K562 (cell line): ENCODE results near the gene WWOX. TPM values are rescaled to one million over a fixed set of nuclear protein-coding genes. Genes with fewer than 3 reads are reported as not detected.
A peak's percentile ranks its signal among the peaks of the same experiment; 100 is the strongest.

Experiments used
- BCLAF1 ChIP-seq, 2 experiments: fragments of 450-650 bp in 1 of 2; IDR thresholded peaks; 2 replicates each; pipeline ENCODE4 v1.6.1; 2011 to 2017; ENCODE audit warnings: low read depth in 2 of 2, antibody characterized with exemption in 1 of 2, borderline replicate concordance in 1 of 2, low read length in 1 of 2, mild to moderate bottlenecking in 1 of 2, mixed read lengths in 1 of 2; ENCODE audit not compliant: control insufficient read depth in 1 of 2
- CBFA2T3 ChIP-seq: fragments of 450-650 bp; IDR thresholded peaks from 2 replicates; pipeline ENCODE4 v1.6.1; 2017
- ELF1 ChIP-seq: fragments of 200-800 bp; sonication (Bioruptor generic); IDR thresholded peaks from 2 replicates; pipeline ENCODE4 v1.6.1; 2016; ENCODE audit warnings: missing genetic modification characterization, missing compliant biosample characterization
- ELK1 ChIP-seq: sonication (generic); formaldehyde crosslinking; IDR thresholded peaks from 2 replicates; pipeline ENCODE4 v1.8.1; 2022; ENCODE audit warnings: missing genetic modification reagents
- GATAD2B ChIP-seq: fragments of 450-650 bp; IDR thresholded peaks from 2 replicates; pipeline ENCODE4 v1.6.1; 2017; ENCODE audit warnings: mild to moderate bottlenecking, borderline replicate concordance
- IRF1 ChIP-seq: sonication (generic); formaldehyde crosslinking; IDR thresholded peaks from 2 replicates; pipeline ENCODE4 v1.8.0; 2022; ENCODE audit warnings: missing genetic modification reagents, mild to moderate bottlenecking, borderline replicate concordance
- KAT7 ChIP-seq: sonication (generic); formaldehyde crosslinking; IDR thresholded peaks from 2 replicates; pipeline ENCODE4 v1.8.0; 2022; ENCODE audit warnings: missing genetic modification reagents, mild to moderate bottlenecking, borderline replicate concordance
- MED1 ChIP-seq: sonication (generic); formaldehyde crosslinking; IDR thresholded peaks from 2 replicates; pipeline ENCODE4 v1.8.1; 2023; ENCODE audit warnings: missing genetic modification reagents, borderline replicate concordance
- MEIS2 ChIP-seq: fragments of 450-650 bp; IDR thresholded peaks from 2 replicates; pipeline ENCODE4 v1.6.1; 2014; ENCODE audit warnings: mild to moderate bottlenecking; ENCODE audit not compliant: partially characterized antibody
- MYBL2 ChIP-seq, 2 experiments: fragments of 450-650 bp in 1 of 2; sonication (generic) in 1 of 2; formaldehyde crosslinking in 1 of 2; IDR thresholded peaks; 2 replicates each; pipeline versions ENCODE4 v1.6.1 to v1.8.1; 2017 to 2022; ENCODE audit warnings: borderline replicate concordance in 1 of 2, inconsistent platforms in 1 of 2, low read depth in 1 of 2, mild to moderate bottlenecking in 1 of 2, missing genetic modification reagents in 1 of 2, moderate library complexity in 1 of 2
- PHB2 ChIP-seq: fragments of 450-650 bp; IDR thresholded peaks from 2 replicates; pipeline ENCODE4 v1.6.1; 2017; ENCODE audit warnings: low read depth
- PKNOX1 ChIP-seq: fragments of 450-650 bp; IDR thresholded peaks from 2 replicates; pipeline ENCODE4 v1.6.1; 2016
- RB1 ChIP-seq: fragments of 450-650 bp; IDR thresholded peaks from 2 replicates; pipeline ENCODE4 v1.6.1; 2017; ENCODE audit warnings: low read depth, mild to moderate bottlenecking
- SREBF1 ChIP-seq: fragments of 150-350 bp; IDR thresholded peaks from 2 replicates; pipeline ENCODE4 v1.6.1; 2014; ENCODE audit warnings: antibody characterized with exemption, low read depth, low read length, borderline replicate concordance
- XRCC5 ChIP-seq: fragments of 200-400 bp; formaldehyde crosslinking; IDR thresholded peaks from 2 replicates; pipeline ENCODE4 v1.6.1; 2017; ENCODE audit warnings: low read depth, mild to moderate bottlenecking, low read length
- YY1 ChIP-seq, 3 experiments: IDR thresholded peaks; 2 replicates each; pipeline ENCODE4 v1.6.1; 2011; ENCODE audit warnings: low read length in 2 of 3, mild to moderate bottlenecking in 2 of 3, moderate library complexity in 2 of 3, borderline replicate concordance in 1 of 3, control low read depth in 1 of 3, low read depth in 1 of 3; ENCODE audit not compliant: insufficient read depth in 3 of 3, insufficient replicate concordance in 2 of 3, control insufficient read depth in 1 of 3, insufficient read length in 1 of 3; ENCODE audit errors: extremely low read depth in 1 of 3
- ZNF449 ChIP-seq: fragments of 250-450 bp; sonication (Bioruptor Pico); IDR thresholded peaks from 2 replicates; pipeline ENCODE4 v1.8.0; 2022; ENCODE audit warnings: moderate library complexity, mild to moderate bottlenecking, inconsistent platforms
- ZNF584 ChIP-seq: fragments of 200-800 bp; sonication (Bioruptor generic); IDR thresholded peaks from 2 replicates; pipeline ENCODE4 v1.6.1; 2016; ENCODE audit warnings: low read depth, mild to moderate bottlenecking, missing genetic modification characterization, missing compliant biosample characterization
- polyA plus RNA-seq, 8 experiments: library from polyadenylated mRNA; depleted of rRNA in 4 of 8; stranded (reverse) in 5 of 8; unstranded in 3 of 8; fragments of >200 nt; fragmentation: Nextera tagmentation in 2 of 8; fragmentation: Illumina TruSeq in 1 of 8; extraction: Ambion mirVana in 2 of 8; extraction: Trizol in 1 of 8; gene quantifications; 2 replicates each; pipeline versions ENCODE4 v1.2.1 to v1.2.3, GENCODE V29; 2011 to 2014; ENCODE audit warnings: inconsistent platforms in 1 of 8, missing spikeins in 1 of 8
- total RNA-seq, 7 experiments: library from RNA; depleted of rRNA in 6 of 7; stranded (reverse); fragments of >200 nt in 6 of 7; fragmentation: Illumina TruSeq in 2 of 7; extraction: Trizol in 2 of 7; gene quantifications; 2 replicates each; pipeline versions ENCODE4 v1.2.1 to v1.2.3, GENCODE V29; 2011 to 2021; ENCODE audit warnings: low replicate concordance in 1 of 7

The WWOX gene
- total and polyA plus RNA-seq, 9 of the 15 experiments (the other 6 are each of a cell fraction or from before 2014, with no cell fraction given) = 1.6 to 22.7 (median 8.1) TPM

GRCh38 chr16:78389009-78389498 is 289.6 kb downstream of the WWOX start (continued):
- TF ChIP-seq PKNOX1 (peak; percentile 84), MED1 (no peak), ELK1 (CRISPR knock-in tag) (no peak), RB1 (no peak), BCLAF1 (IDR thresholded peaks at IDR 0.05; ENCODE audit: borderline replicate concordance in 1 of 2, control insufficient read depth in 1 of 2, low read depth in 2 of 2, low read length in 1 of 2) (no peak), XRCC5 (no peak), ELF1 (tag) (no peak), MEIS2 (peak; percentile 95), IRF1 (CRISPR knock-in tag) (no peak), KAT7 (CRISPR knock-in tag) (no peak), ZNF449 (CRISPR knock-in tag) (no peak), MYBL2 (IDR thresholded peaks at IDR 0.05; ENCODE audit: low read depth) (no peak), MYBL2 (CRISPR knock-in tag; IDR thresholded peaks at IDR 0.05; ENCODE audit: borderline replicate concordance) (no peak), PHB2 (no peak), YY1 (IDR thresholded peaks at IDR 0.05; ENCODE audit: borderline replicate concordance in 1 of 3, control insufficient read depth in 1 of 3, extremely low read depth in 1 of 3, insufficient read depth in 3 of 3, insufficient read length in 1 of 3, insufficient replicate concordance in 2 of 3, low read depth in 1 of 3, low read length in 2 of 3) (no peak), ZNF584 (CRISPR knock-in tag) (no peak), CBFA2T3 (peak; percentile 68), SREBF1 (no peak), GATAD2B (no peak)
